Naive thymus-derived CD4-positive, alpha-beta T cell (primary cell): Measurements from ENCODE around the gene SORBS1. TPM values are rescaled to one million over a fixed set of nuclear protein-coding genes. Genes with fewer than 3 reads are reported as not detected.

ENCODE experiments used
- ATAC-seq: fragments of 150-1000 bp; cut with Tn5 transposase; 2 replicates; pipeline ENCODE4 v1.10.0; 2021; ENCODE audit warnings: mild to moderate bottlenecking, moderate library complexity
- CTCF ChIA-PET: fragments of 350-600 bp; sonication (Branson Sonifier 250); formaldehyde crosslinking; loops from one replicate; lab custom pipeline; 2021; ENCODE audit warnings: antibody characterized with exemption; lab: Charles Lee
- POLR2A ChIA-PET: fragments of 350-600 bp; sonication (Branson Sonifier 250); formaldehyde crosslinking; loops from one replicate; lab custom pipeline; 2021; ENCODE audit warnings: antibody characterized with exemption, inconsistent platforms; lab: Charles Lee
- DNase-seq, 9 donors: peaks; one replicate each; pipeline versions ENCODE4 v3.0.0 to v3.0.0-alpha.2; 2020 to 2022; ENCODE audit warnings: mixed read lengths in 1 of 9
- H3K27ac ChIP-seq: one replicate; pipeline ENCODE4 v1.7.0; 2013; ENCODE audit warnings: mild to moderate bottlenecking, low read depth, low read length, moderate library complexity
- H3K27me3 ChIP-seq, 2 donors: one replicate each; pipeline ENCODE4 v1.7.0; 2013; ENCODE audit warnings: low read length in 2 of 2, mild to moderate bottlenecking in 2 of 2, moderate library complexity in 2 of 2; ENCODE audit not compliant: control insufficient read depth in 2 of 2, insufficient read depth in 2 of 2
- H3K36me3 ChIP-seq, 3 experiments: 1 replicate in 2 of 3; 2 replicates in 1 of 3; pipeline ENCODE4 v1.7.0; 2013; ENCODE audit warnings: low read length in 3 of 3, mild to moderate bottlenecking in 3 of 3, moderate library complexity in 1 of 3; ENCODE audit not compliant: insufficient read depth in 3 of 3, control insufficient read depth in 2 of 3
- H3K4me1 ChIP-seq, 2 donors: one replicate each; pipeline ENCODE4 v1.7.0; 2013; ENCODE audit warnings: low read length in 2 of 2, mild to moderate bottlenecking in 2 of 2, moderate library complexity in 1 of 2; ENCODE audit not compliant: control insufficient read depth in 2 of 2, insufficient read depth in 2 of 2
- H3K4me3 ChIP-seq: 2 replicates; pipeline ENCODE4 v1.7.0; 2013; ENCODE audit warnings: mild to moderate bottlenecking, low read length
- H3K9me3 ChIP-seq, 3 experiments: 1 replicate in 2 of 3; 2 replicates in 1 of 3; pipeline ENCODE4 v1.7.0; 2013; ENCODE audit warnings: low read length in 3 of 3; ENCODE audit not compliant: control insufficient read depth in 2 of 3
- H3K27ac Mint-ChIP-seq, 9 donors: one replicate each; pipeline ENCODE4 v1.8.0; 2020 to 2022; ENCODE audit warnings: mixed read lengths in 9 of 9, mild to moderate bottlenecking in 8 of 9, moderate library complexity in 5 of 9, inconsistent platforms in 2 of 9
- H3K27me3 Mint-ChIP-seq, 5 donors: one replicate each; pipeline ENCODE4 v1.8.0; 2021 to 2022; ENCODE audit warnings: mixed read lengths in 5 of 5, mild to moderate bottlenecking in 1 of 5
- H3K36me3 Mint-ChIP-seq, 5 donors: one replicate each; pipeline ENCODE4 v1.8.0; 2020 to 2022; ENCODE audit warnings: mixed read lengths in 5 of 5, mild to moderate bottlenecking in 3 of 5, inconsistent platforms in 1 of 5
- H3K4me1 Mint-ChIP-seq, 7 donors: one replicate each; pipeline ENCODE4 v1.8.0; 2020 to 2022; ENCODE audit warnings: mixed read lengths in 7 of 7, mild to moderate bottlenecking in 3 of 7, inconsistent platforms in 1 of 7
- H3K4me3 Mint-ChIP-seq, 10 donors: one replicate each; pipeline ENCODE4 v1.8.0; 2020 to 2022; ENCODE audit warnings: mild to moderate bottlenecking in 10 of 10, mixed read lengths in 10 of 10, moderate library complexity in 6 of 10, inconsistent platforms in 2 of 10
- H3K9me3 Mint-ChIP-seq, 11 donors: one replicate each; pipeline ENCODE4 v1.8.0; 2020 to 2022; ENCODE audit warnings: mixed read lengths in 11 of 11, mild to moderate bottlenecking in 4 of 11, inconsistent platforms in 1 of 11, moderate library complexity in 1 of 11
- intact Hi-C, 2 donors: fragments of 100-400 bp; cut with micrococcal nuclease; formaldehyde crosslinking; loops; one replicate each; pipeline ENCODE4 v1.15.1; 2023
- polyA plus RNA-seq, 2 donors: library from polyadenylated mRNA; unstranded; fragments of 300-500 nt; fragmentation: Illumina TruSeq; gene quantifications; one replicate each; pipeline ENCODE4 v1.2.3, GENCODE V29; 2021
- total RNA-seq, 6 experiments: library from RNA in 5 of 6; stranded (reverse) in 5 of 6; gene quantifications; 1 replicate in 5 of 6; 2 replicates in 1 of 6; pipeline ENCODE4 v1.2.3 and lab custom pipeline; 2021 to 2026

Gene SORBS1
- total and polyA plus RNA-seq, 7 experiments from 2014 or later = 0.58 to 1.9 (median 0.95) TPM

DNA sequence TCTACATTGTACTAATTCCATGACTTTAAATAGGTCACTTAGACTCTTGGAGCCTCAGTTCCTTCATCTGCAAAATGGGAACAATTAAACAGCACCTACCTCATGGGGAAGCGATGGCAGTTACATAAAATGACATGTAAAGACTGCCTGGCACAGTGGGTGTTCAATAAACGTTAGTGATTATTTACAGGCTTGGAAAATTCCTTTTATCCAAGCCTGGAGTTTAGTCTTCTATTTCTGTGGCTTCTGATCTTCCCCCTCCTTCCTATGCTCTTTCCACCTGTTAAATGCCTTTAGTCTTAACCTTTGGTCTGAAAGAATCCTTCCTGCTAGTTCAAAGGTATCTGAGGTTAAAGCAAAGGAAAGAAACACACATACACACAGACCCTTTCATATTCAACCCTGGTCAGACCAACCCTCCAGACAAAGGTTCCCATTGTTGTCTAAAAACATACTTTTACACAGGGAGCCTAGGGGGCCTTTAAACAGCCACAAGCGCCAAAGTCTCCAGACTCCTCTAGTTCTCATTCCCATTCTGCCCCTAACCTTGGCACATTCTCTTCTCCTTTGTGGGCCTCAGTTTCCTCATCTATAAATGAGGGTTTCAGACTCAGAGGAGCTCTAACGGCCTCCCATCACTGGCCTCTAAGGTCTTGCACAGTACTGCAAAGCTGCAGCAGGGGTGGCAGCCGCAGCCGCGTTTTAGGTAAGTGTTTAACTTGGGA lies 21.4 kb downstream of the SORBS1 start:
- ATAC-seq (no peak), DNase-seq (no peak)
- Mint-ChIP-seq H3K36me3 (peaks cover 0 to 3% (median 0%) of the 10 kb centered on the region in 5 donors), H3K4me1 (no peaks in the 10 kb centered on the region), H3K27me3 (no peaks in the 10 kb centered on the region), H3K27ac (no peak overlapping the region), H3K4me3 (no peak overlapping the region), H3K9me3 (no peaks in the 10 kb centered on the region)
- Histone ChIP-seq H3K9me3 (no peaks in the 10 kb centered on the region), H3K27ac (no peak overlapping the region), H3K36me3 (no peaks in the 10 kb centered on the region), H3K27me3 (no peaks in the 10 kb centered on the region), H3K4me1 (no peaks in the 10 kb centered on the region), H3K4me3 (no peak overlapping the region)
- POLR2A ChIA-PET = no interaction called here
- CTCF ChIA-PET = no interaction called here
- intact Hi-C loops = no loop called here

DNA sequence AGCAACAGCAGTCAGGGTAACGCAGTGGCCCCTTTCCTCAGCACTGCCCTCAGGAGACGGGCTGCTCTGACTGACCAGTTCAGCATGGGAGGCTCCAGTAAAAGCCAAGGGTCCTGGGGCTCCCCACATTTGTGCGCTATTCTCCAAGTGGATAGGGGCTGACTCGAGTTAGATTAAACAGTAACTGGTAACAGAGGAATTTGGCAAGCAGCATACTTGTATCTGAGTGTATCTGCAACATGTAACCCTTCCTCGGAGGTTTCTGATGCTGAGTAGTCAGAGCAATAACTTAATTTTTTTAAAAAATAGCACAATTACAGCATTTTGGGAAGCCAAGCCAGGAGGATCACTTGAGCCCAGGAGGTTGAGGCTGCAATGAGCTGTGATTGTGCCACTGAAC lies 22.8 kb downstream of the SORBS1 start:
- ATAC-seq (no peak), DNase-seq (no peak)
- Histone ChIP-seq H3K9me3 (no peaks in the 10 kb centered on the region), H3K36me3 (no peaks in the 10 kb centered on the region), H3K27me3 (no peaks in the 10 kb centered on the region), H3K4me3 (no peak overlapping the region), H3K27ac (no peak overlapping the region), H3K4me1 (no peaks in the 10 kb centered on the region)
- H3K4me1 Mint-ChIP-seq = no peaks in the 10 kb centered on the region
- peaks cover 0 to 3% (median 0%) of the 10 kb centered on the region in 5 donors for H3K36me3 Mint-ChIP-seq
- H3K4me3 Mint-ChIP-seq = no peak overlapping the region
- no peaks in the 10 kb centered on the region for H3K27me3 Mint-ChIP-seq
- H3K9me3 Mint-ChIP-seq = no peaks in the 10 kb centered on the region
- intact Hi-C loops = no loop called here
- CTCF ChIA-PET = no interaction called here
- POLR2A ChIA-PET = no interaction called here
- no peak overlapping the region for H3K27ac Mint-ChIP-seq

DNA sequence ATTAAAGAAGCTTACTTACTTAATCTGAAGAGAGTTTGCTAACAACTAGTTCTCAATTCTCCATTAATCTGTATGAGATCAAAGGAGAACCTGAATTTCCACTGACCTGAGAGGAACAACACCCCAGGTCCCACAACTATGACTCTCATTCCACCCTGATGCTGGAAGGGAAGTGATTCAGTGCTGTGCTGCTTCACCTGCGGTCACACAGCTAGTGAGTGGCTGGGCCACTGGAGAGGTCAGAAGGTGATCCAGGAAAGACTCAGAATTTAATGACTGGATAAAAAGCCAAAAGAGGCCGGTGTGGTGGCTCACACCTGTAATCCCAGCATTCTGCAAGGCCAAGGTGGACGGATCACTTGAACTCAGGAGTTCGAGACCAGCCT lies 23.6 kb downstream of the SORBS1 start:
- intact Hi-C loops = no loop called here
- no peak for ATAC-seq
- Mint-ChIP-seq H3K27ac (no peak overlapping the region), H3K9me3 (no peaks in the 10 kb centered on the region), H3K4me3 (no peak overlapping the region), H3K36me3 (no peaks in the 10 kb centered on the region), H3K27me3 (peaks cover 0 to 2% (median 0%) of the 10 kb centered on the region in 5 donors), H3K4me1 (no peaks in the 10 kb centered on the region)
- no peak overlapping the region for H3K27ac ChIP-seq
- no peaks in the 10 kb centered on the region for H3K4me1 ChIP-seq
- CTCF ChIA-PET = no interaction called here
- H3K36me3 ChIP-seq = no peaks in the 10 kb centered on the region
- POLR2A ChIA-PET = no interaction called here
- no peaks in the 10 kb centered on the region for H3K9me3 ChIP-seq
- no peak for DNase-seq
- no peak overlapping the region for H3K4me3 ChIP-seq
- H3K27me3 ChIP-seq = no peaks in the 10 kb centered on the region

DNA sequence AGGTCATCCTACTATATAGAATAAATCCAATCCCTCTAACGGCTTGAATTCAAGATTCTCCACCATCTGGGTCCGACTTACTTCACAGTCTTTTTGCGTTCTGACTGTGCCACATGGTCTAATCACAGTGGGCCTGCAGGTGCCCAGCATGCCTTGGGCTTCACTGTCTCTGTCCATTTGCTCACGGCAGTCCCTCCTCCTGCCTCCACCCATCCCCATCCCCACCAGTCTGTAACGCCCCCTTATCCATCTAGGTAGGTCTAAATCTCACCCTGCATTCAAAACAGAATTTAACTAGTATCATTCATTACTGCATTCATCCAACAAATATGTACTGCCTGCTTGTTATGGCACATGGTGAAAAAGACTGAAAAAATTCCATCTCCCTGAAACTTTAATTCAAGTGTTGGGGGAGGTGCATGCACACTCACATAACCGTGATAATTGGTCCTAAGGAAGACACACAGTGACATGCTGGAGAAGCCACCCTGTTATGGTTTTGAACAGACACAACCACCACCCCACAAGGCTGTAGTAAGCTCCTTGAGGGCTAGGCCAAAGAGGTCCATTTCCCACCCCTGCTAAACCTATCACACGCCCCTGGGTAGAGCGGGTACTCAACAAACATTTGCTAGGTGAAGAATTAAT lies 24.2 kb downstream of the SORBS1 start:
- no peak overlapping the region for H3K4me3 Mint-ChIP-seq
- Histone ChIP-seq H3K4me3 (no peak overlapping the region), H3K36me3 (no peaks in the 10 kb centered on the region), H3K27me3 (no peaks in the 10 kb centered on the region), H3K27ac (no peak overlapping the region), H3K9me3 (no peaks in the 10 kb centered on the region), H3K4me1 (no peaks in the 10 kb centered on the region)
- H3K4me1 Mint-ChIP-seq = no peaks in the 10 kb centered on the region
- POLR2A ChIA-PET = no interaction called here
- ATAC-seq (no peak), DNase-seq (no peak)
- peaks cover 0 to 2% (median 0%) of the 10 kb centered on the region in 5 donors for H3K27me3 Mint-ChIP-seq
- no peaks in the 10 kb centered on the region for H3K36me3 Mint-ChIP-seq
- intact Hi-C loops = no loop called here
- CTCF ChIA-PET = interaction anchor here (1.3 kb wide), 1 partner anchor 12 kb away, joined by 5 read pairs; no protein-coding TSS in a partner anchor
- no peaks in the 10 kb centered on the region for H3K9me3 Mint-ChIP-seq
- no peak overlapping the region for H3K27ac Mint-ChIP-seq

DNA sequence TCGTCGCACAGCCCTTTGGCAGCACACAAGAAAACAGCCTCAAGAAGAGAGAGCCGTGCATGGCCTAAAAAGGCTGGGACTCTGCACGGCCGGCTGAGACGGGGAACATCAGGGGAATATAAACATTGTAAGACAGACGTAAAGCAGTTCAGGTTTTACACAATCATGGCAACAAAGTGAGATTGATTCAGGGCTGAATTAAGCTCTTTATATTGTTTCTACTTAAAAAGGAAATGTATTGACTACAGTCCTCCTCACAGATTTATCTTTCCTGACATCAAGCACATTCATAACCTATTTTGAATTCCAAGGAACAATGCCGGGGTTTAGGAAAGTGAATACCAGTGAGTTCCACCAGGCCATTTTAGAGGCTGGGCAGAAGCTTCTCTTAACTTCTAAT lies 25.2 kb downstream of the SORBS1 start:
- Mint-ChIP-seq H3K27ac (no peak overlapping the region), H3K4me1 (no peaks in the 10 kb centered on the region), H3K4me3 (no peak overlapping the region), H3K9me3 (no peaks in the 10 kb centered on the region), H3K36me3 (no peaks in the 10 kb centered on the region), H3K27me3 (peaks cover 0 to 2% (median 0%) of the 10 kb centered on the region in 5 donors)
- POLR2A ChIA-PET = no interaction called here
- H3K9me3 ChIP-seq = no peaks in the 10 kb centered on the region
- no peaks in the 10 kb centered on the region for H3K36me3 ChIP-seq
- no peaks in the 10 kb centered on the region for H3K27me3 ChIP-seq
- DNase-seq (no peak), ATAC-seq (no peak)
- CTCF ChIA-PET = interaction anchor here (1.3 kb wide), 1 partner anchor 11 kb away, joined by 5 read pairs; no protein-coding TSS in a partner anchor
- no peak overlapping the region for H3K4me3 ChIP-seq
- intact Hi-C loops = no loop called here
- no peaks in the 10 kb centered on the region for H3K4me1 ChIP-seq
- no peak overlapping the region for H3K27ac ChIP-seq

DNA sequence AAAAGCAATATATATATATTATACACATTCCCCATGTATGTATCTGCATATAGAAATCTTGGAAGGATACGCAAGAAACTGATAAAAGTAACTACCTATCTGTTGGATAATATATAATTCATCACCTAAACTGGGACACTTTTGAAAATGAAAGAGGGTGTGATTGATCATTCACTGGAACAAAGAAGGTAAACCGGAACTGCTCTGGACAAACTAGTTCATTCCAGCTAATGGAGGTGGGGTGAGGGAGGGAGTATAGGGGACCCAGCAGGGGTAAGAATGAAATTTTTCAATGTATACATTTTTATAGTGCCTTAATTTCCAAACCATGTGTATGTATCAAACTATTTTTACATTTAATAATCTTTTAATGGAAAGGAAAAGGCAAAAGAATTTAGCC lies 25.6 kb downstream of the SORBS1 start:
- Histone ChIP-seq H3K27me3 (no peaks in the 10 kb centered on the region), H3K36me3 (no peaks in the 10 kb centered on the region), H3K9me3 (no peaks in the 10 kb centered on the region), H3K4me3 (no peak overlapping the region), H3K4me1 (no peaks in the 10 kb centered on the region), H3K27ac (no peak overlapping the region)
- Mint-ChIP-seq H3K4me3 (no peak overlapping the region), H3K36me3 (no peaks in the 10 kb centered on the region), H3K4me1 (no peaks in the 10 kb centered on the region), H3K27ac (no peak overlapping the region), H3K9me3 (no peaks in the 10 kb centered on the region), H3K27me3 (peaks cover 0 to 3% (median 2%) of the 10 kb centered on the region in 5 donors)
- ATAC-seq = no peak
- intact Hi-C loops = no loop called here
- CTCF ChIA-PET = interaction anchor here (1.3 kb wide), 1 partner anchor 11 kb away, joined by 5 read pairs; no protein-coding TSS in a partner anchor
- POLR2A ChIA-PET = no interaction called here
- DNase-seq = no peak

DNA sequence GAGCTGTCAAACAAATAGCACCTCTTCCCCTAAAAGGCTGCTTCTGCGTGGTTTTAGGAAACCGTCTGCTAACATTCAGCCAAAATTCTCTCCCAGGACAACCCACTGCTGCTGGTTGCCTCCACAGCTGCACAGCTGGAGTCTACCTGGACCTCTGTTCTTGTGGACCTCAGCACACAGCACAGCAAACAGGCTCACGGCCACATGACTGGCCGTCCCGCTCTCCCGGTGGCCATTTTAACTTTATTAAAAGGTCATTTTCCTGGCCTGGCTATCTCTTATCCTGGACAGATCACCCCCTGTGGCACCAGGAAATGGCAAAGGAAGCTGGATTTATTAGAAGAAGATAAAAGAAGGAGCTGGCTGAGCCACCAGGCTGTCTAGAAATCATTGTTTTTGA lies 27.6 kb downstream of the SORBS1 start:
- no peak for ATAC-seq
- ChIA-PET CTCF (no interaction called here), POLR2A (no interaction called here)
- Histone ChIP-seq H3K36me3 (no peaks in the 10 kb centered on the region), H3K27me3 (no peaks in the 10 kb centered on the region), H3K4me3 (no peak overlapping the region), H3K9me3 (no peaks in the 10 kb centered on the region), H3K27ac (no peak overlapping the region), H3K4me1 (no peaks in the 10 kb centered on the region)
- Mint-ChIP-seq H3K4me3 (no peak overlapping the region), H3K9me3 (no peaks in the 10 kb centered on the region), H3K27ac (no peak overlapping the region), H3K27me3 (peaks cover 0 to 10% (median 2%) of the 10 kb centered on the region in 5 donors), H3K4me1 (peaks cover 0 to 4% (median 0%) of the 10 kb centered on the region in 7 donors), H3K36me3 (no peaks in the 10 kb centered on the region)
- DNase-seq = no peak
- intact Hi-C loops = no loop called here
